Parathyroid adenoma (tissue), 2 donors: Measurements from ENCODE around the gene HSD17B8.

Experiments used
- H2AFZ ChIP-seq: fragments of 300-600 bp; sonication (generic); one replicate; pipeline ENCODE4 v1.7.0; 2017; ENCODE audit warnings: antibody characterized with exemption, mild to moderate bottlenecking
- H3K27ac ChIP-seq: fragments of 300-600 bp; sonication (generic); one replicate; pipeline ENCODE4 v1.7.0; 2017
- H3K27me3 ChIP-seq: fragments of 300-600 bp; sonication (generic); one replicate; pipeline ENCODE4 v1.7.0; 2017; ENCODE audit warnings: low read length; ENCODE audit not compliant: control insufficient read depth, insufficient read depth
- H3K36me3 ChIP-seq: fragments of 300-600 bp; sonication (generic); one replicate; pipeline ENCODE4 v1.7.0; 2017; ENCODE audit warnings: low read length; ENCODE audit not compliant: control insufficient read depth, insufficient read depth
- H3K4me1 ChIP-seq: fragments of 300-600 bp; sonication (generic); one replicate; pipeline ENCODE4 v1.7.0; 2017; ENCODE audit warnings: control low read depth
- H3K4me2 ChIP-seq: fragments of 300-600 bp; sonication (generic); one replicate; pipeline ENCODE4 v1.7.0; 2017; ENCODE audit warnings: low read length
- H3K4me3 ChIP-seq: fragments of 300-600 bp; sonication (generic); one replicate; pipeline ENCODE4 v1.7.0; 2017; ENCODE audit warnings: low read depth, low read length
- H3K79me2 ChIP-seq: fragments of 300-600 bp; sonication (generic); one replicate; pipeline ENCODE4 v1.7.0; 2017; ENCODE audit warnings: control low read depth
- H3K9ac ChIP-seq: fragments of 300-600 bp; sonication (generic); one replicate; pipeline ENCODE4 v1.7.0; 2017; ENCODE audit warnings: mild to moderate bottlenecking
- H3K9me3 ChIP-seq: fragments of 300-600 bp; sonication (generic); one replicate; pipeline ENCODE4 v1.7.0; 2017; ENCODE audit warnings: low read length; ENCODE audit not compliant: control insufficient read depth
- TF ChIP-seq, protein P1 (sequence below): fragments of 300-600 bp; sonication (generic); IDR thresholded peaks from one replicate; pipeline ENCODE4 v1.7.0; 2017; ENCODE audit warnings: antibody characterized with exemption, mild to moderate bottlenecking
- donor health status: primary hyperparathyroidism.

The HSD17B8 gene

DNA sequence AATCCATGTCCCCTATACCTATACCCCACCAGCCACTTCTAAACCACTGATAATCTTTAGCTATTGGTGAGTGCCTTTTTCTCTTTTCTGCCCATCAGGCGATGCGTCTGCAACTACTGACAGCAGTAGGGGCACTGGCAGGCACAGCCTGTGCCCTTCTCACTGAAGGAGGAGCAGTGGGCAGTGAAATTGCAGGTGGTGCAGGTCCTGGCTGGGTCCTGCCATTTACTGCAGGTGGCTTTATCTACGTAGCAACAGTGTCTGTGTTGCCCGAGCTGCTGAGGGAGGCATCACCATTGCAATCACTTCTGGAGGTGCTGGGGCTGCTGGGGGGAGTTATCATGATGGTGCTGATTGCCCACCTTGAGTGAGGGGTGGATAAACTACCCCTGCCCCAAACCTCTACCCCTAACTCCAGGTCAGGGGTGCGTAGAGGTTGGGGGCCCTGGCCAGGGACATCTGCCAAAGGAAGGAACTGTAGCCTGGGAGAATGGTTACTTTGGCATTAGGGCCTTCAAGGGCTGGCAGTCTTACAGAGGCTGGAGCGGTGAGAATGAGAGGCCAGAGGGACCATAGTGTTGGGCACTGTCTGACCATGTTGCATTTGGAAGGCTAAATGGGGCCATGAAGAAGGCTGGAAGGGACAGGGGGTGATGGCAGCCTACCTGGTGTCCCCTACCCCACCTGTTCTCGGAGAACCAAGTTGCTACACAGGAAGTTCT, 851 bp upstream of the HSD17B8 start:
- H3K4me1 ChIP-seq = peaks cover 27% of the 10 kb centered on the region

DNA sequence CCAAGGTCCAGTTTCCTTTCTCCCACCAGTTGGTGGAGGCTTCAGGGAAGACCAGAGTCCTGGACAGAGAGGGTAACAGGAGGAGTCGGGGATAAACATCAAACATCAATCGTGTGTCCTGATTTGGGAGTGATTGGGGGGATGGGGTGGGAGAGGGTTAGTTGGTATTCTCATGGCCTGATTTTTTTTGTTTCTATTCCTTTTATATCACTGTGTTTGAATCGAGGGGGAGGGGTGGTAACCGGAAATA, 365 bp upstream of the HSD17B8 start:
- Histone ChIP-seq H3K27me3 (no peaks in the 10 kb centered on the region), H3K27ac (peak overlapping the region; percentile 95), H3K36me3 (no peaks in the 10 kb centered on the region), H3K79me2 (peaks cover 36% of the 10 kb centered on the region), H3K4me2 (peak overlapping the region; percentile 97), H3K4me1 (peaks cover 27% of the 10 kb centered on the region), H2AFZ (peak overlapping the region; percentile 94), H3K9ac (no peak overlapping the region), H3K4me3 (peak overlapping the region; percentile 95), H3K9me3 (no peaks in the 10 kb centered on the region)
- TF ChIP-seq, protein P1, sequence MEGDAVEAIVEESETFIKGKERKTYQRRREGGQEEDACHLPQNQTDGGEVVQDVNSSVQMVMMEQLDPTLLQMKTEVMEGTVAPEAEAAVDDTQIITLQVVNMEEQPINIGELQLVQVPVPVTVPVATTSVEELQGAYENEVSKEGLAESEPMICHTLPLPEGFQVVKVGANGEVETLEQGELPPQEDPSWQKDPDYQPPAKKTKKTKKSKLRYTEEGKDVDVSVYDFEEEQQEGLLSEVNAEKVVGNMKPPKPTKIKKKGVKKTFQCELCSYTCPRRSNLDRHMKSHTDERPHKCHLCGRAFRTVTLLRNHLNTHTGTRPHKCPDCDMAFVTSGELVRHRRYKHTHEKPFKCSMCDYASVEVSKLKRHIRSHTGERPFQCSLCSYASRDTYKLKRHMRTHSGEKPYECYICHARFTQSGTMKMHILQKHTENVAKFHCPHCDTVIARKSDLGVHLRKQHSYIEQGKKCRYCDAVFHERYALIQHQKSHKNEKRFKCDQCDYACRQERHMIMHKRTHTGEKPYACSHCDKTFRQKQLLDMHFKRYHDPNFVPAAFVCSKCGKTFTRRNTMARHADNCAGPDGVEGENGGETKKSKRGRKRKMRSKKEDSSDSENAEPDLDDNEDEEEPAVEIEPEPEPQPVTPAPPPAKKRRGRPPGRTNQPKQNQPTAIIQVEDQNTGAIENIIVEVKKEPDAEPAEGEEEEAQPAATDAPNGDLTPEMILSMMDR = no peak

More for the DNA sequence above, 851 bp upstream of the HSD17B8 start:
- Histone ChIP-seq H3K4me2 (peak overlapping the region; percentile 97), H3K9me3 (no peaks in the 10 kb centered on the region), H3K27me3 (no peaks in the 10 kb centered on the region), H3K36me3 (no peaks in the 10 kb centered on the region), H3K79me2 (peaks cover 36% of the 10 kb centered on the region), H3K27ac (no peak overlapping the region), H3K4me3 (no peak overlapping the region), H3K9ac (no peak overlapping the region), H2AFZ (no peak overlapping the region)
- TF ChIP-seq, protein P1 = no peak

DNA sequence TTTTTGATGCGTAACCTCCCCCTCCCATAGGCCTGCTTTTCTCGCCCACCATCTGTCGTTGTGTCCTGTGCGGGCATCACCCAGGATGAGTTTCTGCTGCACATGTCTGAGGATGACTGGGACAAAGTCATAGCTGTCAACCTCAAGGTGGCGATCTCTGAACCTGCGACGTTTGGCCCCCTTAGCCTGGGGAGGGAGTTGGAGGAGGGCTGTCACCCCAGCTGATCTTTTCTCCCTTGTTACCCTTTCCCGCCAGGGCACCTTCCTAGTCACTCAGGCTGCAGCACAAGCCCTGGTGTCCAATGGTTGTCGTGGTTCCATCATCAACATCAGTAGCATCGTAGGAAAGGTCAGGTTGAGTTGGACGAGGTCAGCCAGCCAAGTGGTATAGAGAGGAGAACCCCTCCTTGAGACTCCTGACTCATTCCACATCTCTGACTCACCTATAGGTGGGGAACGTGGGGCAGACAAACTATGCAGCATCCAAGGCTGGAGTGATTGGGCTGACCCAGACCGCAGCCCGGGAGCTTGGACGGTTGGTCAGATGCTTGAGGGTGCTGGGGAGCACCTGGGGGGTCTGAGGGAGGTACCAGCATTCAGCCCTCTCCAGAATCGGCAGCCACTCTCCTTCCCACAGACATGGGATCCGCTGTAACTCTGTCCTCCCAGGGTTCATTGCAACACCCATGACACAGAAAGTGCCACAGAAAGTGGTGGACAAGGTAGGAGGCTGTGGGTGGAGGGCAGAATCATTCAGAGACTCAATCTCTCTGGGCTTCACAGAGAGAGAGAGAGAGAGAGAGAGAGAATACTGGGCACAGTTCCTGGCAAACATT, 954 bp downstream of the HSD17B8 start:
- TF ChIP-seq, protein P1 = no peak
- H3K27me3 ChIP-seq = no peaks in the 10 kb centered on the region
- peak overlapping the region; percentile 95 for H3K4me3 ChIP-seq
- no peaks in the 10 kb centered on the region for H3K36me3 ChIP-seq
- no peaks in the 10 kb centered on the region for H3K9me3 ChIP-seq
- peaks cover 28% of the 10 kb centered on the region for H3K79me2 ChIP-seq
- H3K27ac ChIP-seq = peak overlapping the region; percentile 95
- peak overlapping the region; percentile 97 for H3K4me2 ChIP-seq
- no peak overlapping the region for H3K9ac ChIP-seq
- H3K4me1 ChIP-seq = peaks cover 27% of the 10 kb centered on the region
- peak overlapping the region; percentile 94 for H2AFZ ChIP-seq

DNA sequence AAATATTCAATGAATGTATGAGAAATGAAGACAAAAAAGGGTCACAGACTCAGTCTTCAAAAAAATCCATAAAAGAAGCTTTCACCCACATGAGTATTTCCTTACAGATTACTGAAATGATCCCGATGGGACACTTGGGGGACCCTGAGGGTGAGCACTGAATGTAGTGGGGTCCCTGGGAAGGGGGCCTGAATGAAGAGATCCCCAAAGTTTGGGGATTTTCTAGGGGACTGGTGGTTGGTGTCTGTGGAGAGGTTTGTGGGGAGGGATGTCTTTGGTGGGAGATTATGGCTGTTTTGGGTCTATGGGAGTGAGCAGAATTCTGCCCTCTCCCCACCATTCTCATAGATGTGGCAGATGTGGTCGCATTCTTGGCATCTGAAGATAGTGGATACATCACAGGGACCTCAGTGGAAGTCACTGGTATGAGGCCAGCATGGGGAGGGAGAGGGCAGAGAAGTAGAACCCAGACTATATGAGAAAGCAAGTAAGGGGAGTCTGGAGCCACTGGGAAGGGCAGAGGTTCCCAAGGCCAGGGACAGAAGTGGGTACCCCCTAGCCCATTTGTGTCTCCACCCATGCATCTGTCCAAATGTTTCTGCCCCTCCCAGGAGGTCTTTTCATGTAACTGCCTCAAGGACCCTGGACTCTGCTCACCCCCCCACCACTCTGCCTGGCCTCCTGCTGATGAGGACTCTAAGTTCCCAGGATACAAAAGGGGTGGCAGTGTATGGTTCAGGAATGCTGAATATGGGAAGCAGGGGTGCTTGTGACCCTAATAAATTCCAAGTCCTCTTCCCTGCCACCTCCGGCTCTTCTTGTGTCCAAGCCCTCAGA, 1.8 kb downstream of the HSD17B8 start:
- Histone ChIP-seq H3K27ac (no peak overlapping the region), H3K4me1 (peaks cover 26% of the 10 kb centered on the region)
- TF ChIP-seq, protein P1 = no peak

More for the DNA sequence above, 1.8 kb downstream of the HSD17B8 start:
- Histone ChIP-seq H3K79me2 (peaks cover 23% of the 10 kb centered on the region), H3K27me3 (no peaks in the 10 kb centered on the region), H3K36me3 (no peaks in the 10 kb centered on the region), H2AFZ (no peak overlapping the region), H3K4me3 (no peak overlapping the region), H3K4me2 (no peak overlapping the region), H3K9me3 (no peaks in the 10 kb centered on the region), H3K9ac (no peak overlapping the region)
